ENCODE results near the gene ELOVL1.

The ELOVL1 gene

DNA sequence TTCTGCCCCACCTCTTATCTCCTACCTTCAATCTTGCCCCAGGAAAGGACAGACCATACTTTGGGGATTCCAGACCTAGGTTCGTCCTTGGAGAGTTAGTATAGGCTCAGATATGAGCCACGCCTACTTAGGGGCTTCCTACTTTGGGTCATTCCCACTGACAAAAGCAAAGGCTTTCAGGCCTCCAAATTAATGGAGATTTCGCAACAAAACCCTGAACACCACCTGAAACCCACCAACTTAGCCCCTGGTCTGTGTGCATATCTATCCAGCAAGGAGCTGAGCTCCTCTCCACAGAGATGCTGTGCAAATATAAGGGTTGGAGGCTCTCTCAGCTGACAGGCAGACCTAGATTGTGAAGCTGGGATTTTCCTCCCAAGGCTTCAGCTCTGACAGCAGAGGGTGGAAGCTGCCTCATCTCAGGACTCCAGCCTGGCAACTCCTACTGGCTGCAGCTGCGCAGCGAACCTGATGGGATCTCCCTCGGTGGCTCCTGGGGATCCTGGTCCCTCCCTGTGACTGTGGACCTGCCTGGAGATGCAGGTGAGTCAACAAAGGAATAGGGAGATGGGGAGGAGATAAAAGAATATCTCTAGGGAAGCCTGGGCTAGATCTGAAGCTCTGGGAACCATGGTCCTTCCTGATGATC is 28.1 kb downstream of the ELOVL1 start:
- ATAC-seq (ENCODE audit: low read depth) = no peak
- Mint-ChIP-seq H3K27ac (no peak overlapping the region), H3K27me3 (peaks cover 5% of the 10 kb centered on the region), H3K36me3 (peaks cover 5% of the 10 kb centered on the region), H3K4me1 (no peaks in the 10 kb centered on the region), H3K9me3 (no peaks in the 10 kb centered on the region), H3K4me3 (no peak overlapping the region)
- DNase-seq (ENCODE audit: low spot score in 2 of 2) = no peak

DNA sequence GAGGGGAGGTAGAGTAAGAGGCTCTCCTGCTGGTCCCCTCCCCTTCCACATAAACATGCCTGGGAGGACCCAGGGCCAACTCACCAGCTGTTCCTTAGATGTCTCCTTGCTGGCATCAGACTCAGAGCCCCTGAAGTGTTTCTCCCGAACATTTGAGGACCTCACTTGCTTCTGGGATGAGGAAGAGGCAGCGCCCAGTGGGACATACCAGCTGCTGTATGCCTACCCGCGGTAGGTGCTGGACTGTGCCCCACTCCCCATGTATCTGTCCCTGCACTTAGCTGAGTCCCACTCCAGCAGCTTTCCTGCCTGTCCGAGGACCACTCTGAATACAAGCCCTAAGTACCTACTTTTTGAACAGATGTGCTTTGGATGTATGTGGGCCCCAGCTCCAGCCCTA is 29.8 kb downstream of the ELOVL1 start:
- no peaks in the 10 kb centered on the region for H3K9me3 Mint-ChIP-seq
- peaks cover 2% of the 10 kb centered on the region for H3K27me3 Mint-ChIP-seq
- peaks cover 2% of the 10 kb centered on the region for H3K36me3 Mint-ChIP-seq
- H3K27ac Mint-ChIP-seq = no peak overlapping the region
- H3K4me3 Mint-ChIP-seq = no peak overlapping the region
- no peak for DNase-seq (ENCODE audit: low spot score in 2 of 2)
- no peaks in the 10 kb centered on the region for H3K4me1 Mint-ChIP-seq
- ATAC-seq (ENCODE audit: low read depth) = no peak

DNA sequence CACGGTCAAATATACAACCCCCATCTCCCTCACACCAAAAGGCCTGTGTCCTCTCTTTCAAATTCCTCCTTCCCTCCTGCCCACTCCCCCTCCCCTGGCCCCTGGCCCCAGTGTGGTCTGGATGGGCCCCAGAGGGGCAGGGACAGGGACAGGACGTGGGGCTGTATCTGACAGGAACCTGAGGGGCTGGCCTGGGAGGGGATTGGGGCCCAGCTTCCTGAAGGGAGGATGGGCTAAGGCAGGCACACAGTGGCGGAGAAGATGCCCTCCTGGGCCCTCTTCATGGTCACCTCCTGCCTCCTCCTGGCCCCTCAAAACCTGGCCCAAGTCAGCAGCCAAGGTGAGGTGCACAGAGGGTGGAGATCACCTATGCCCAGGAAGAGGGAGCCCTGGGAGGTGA is 30.2 kb downstream of the ELOVL1 start, which contains the start of gene MPL:
MPL (plus strand) TSS at position 231 of the 400 bp plus-strand sequence; CDS start at position 262, 31 bp downstream.
- Mint-ChIP-seq H3K27ac (no peak within 1 kb of the TSS), H3K4me1 (no peaks in the 10 kb centered on the region), H3K27me3 (peaks cover 2% of the 10 kb centered on the region), H3K4me3 (no peak within 1 kb of the TSS), H3K9me3 (no peaks in the 10 kb centered on the region), H3K36me3 (peaks cover 2% of the 10 kb centered on the region)
- DNase-seq (ENCODE audit: low spot score in 2 of 2) (no peak), ATAC-seq (ENCODE audit: low read depth) (no peak)

DNA sequence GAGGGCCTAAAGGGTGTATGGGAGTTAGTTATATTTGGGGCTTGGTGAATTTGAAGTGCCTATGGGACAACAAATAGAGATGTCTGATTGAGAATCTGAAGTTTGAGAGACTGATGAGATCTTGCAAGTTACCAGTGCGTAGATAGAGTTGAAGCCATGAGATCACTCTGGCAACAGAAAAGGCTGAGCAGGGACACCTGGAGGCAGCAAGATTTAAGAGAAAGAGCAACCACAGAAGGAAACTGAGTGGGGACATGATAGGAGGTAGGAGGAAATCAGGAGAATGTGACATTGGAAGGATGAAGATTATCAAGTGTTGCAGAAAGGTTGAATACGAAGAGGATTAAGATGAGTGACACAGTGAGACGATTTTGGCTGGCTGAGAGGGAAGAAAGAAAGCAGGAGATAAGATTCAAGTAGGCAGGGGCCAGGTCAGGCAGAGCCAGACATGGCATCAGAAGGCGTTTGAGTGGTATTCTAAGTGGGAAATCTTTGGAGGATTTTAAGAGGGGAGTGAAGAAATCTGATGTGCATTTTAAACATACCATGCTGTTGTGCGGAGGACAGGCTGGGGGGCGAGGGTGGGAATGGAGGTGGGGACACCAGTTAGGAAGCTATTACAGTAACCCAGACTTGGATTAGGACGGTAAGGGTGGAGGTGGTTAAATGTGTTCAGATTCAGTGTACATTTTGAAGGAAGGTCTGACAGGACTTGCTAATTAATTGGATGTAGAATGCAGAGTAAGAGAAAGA is 33.2 kb downstream of the ELOVL1 start:
- ATAC-seq (ENCODE audit: low read depth) = no peak
- Mint-ChIP-seq H3K27ac (no peak overlapping the region), H3K4me1 (no peaks in the 10 kb centered on the region), H3K27me3 (peaks cover 2% of the 10 kb centered on the region), H3K36me3 (no peaks in the 10 kb centered on the region), H3K9me3 (no peaks in the 10 kb centered on the region), H3K4me3 (no peak overlapping the region)
- DNase-seq (ENCODE audit: low spot score in 2 of 2) = no peak

DNA sequence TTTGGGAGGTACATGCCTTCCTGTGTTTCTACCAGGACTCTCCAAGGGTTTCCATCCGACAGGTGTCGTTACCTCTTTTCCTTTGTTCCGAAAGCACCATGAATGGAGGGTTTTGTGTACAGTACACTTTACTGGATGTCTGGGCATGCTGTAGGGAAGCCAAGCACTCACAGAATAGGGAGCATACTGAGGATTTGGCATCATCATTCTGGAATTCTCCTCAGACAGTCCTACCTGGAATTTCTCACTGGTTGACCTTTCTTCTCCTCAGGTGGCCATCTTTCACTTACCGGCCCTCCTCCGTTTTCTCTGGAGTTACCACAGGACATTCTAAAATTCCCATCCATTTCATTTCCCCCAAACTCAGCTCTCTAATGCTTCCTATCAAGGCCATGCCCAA is 36.1 kb downstream of the ELOVL1 start:
- no peak overlapping the region for H3K4me3 Mint-ChIP-seq

DNA sequence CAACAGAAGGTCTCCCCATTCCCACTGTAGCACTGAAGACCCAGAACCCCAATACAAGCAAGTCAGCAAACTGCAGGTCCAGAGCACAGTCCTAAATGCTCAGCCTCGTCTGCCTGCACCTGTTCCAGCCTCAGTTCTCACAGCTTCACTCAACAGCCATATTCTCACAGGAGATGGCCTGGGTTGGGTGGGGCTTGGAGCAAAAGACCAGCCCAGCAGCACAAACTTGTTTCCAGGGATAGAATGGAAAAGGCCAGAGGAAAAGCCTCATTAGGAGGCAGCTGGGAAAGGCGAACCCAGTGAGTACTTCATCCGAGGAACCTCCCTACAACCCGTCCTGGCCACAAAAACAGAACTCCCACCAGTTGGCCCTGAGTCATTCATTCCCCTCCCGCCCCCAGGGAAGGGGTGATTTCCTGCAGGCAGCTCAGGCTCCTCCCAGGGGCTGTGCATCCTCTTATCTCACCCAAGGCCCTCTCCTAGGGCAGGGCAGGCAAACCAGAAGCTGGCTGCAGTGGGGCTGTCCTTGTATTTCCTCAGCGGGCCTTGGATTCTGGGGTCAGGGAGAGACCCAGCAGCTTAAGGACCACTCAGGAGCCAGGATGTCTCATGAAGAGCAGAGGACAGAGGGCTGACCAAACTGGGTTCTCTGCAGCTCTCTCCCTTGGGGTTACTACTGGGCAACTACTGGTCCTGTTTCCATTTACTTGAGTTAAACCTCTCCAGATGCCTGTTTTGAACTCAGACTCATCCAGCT is 37.6 kb downstream of the ELOVL1 start:
- DNase-seq (ENCODE audit: low spot score in 2 of 2) = no peak
- H3K27ac Mint-ChIP-seq = no peak overlapping the region
- no peak overlapping the region for H3K4me3 Mint-ChIP-seq
- H3K36me3 Mint-ChIP-seq = peaks cover 4% of the 10 kb centered on the region
- no peaks in the 10 kb centered on the region for H3K27me3 Mint-ChIP-seq
- ATAC-seq (ENCODE audit: low read depth) = no peak
- peaks cover 4% of the 10 kb centered on the region for H3K9me3 Mint-ChIP-seq
- no peaks in the 10 kb centered on the region for H3K4me1 Mint-ChIP-seq

More for the DNA sequence above, 36.1 kb downstream of the ELOVL1 start:
- no peak for ATAC-seq (ENCODE audit: low read depth)
- H3K4me1 Mint-ChIP-seq = no peaks in the 10 kb centered on the region
- peaks cover 3% of the 10 kb centered on the region for H3K36me3 Mint-ChIP-seq
- H3K27ac Mint-ChIP-seq = no peak overlapping the region
- DNase-seq (ENCODE audit: low spot score in 2 of 2) = no peak
- H3K27me3 Mint-ChIP-seq = no peaks in the 10 kb centered on the region
- H3K9me3 Mint-ChIP-seq = peaks cover 2% of the 10 kb centered on the region

DNA sequence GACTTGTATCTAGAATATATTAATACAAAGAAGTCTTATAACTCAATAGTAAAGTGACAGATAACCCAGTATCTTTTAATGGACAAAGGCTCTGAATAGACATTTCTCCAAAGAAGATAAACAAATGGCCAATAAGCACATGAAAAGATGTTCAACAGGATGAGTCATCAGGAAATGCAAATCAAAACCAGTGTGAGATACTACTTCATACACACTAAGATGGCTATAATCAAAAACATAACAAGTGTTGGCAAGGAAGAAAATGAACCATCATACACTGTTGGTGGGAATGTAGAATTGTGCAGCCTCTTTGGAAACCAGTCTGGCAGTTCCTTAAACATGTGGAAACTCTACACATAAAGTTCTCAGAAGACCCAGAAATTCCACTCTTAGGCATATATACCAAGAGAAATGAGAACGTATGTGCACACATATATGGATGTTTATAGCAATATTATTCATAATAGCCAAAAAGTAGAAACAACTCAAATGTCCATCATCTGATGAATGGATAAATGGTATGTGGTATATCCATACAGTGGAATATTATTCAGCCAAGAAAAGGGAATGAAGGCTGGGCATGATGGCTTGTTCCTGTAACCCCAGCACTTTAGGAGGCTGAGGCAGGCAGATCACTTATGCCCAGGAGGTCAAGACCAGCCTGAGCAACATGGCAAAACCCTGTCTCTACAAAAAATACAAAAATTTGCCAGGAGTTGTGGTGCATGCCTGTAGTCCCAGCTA is 40.1 kb downstream of the ELOVL1 start:
- DNase-seq (ENCODE audit: low spot score in 2 of 2) (no peak), ATAC-seq (ENCODE audit: low read depth) (no peak)
- no peaks in the 10 kb centered on the region for H3K4me1 Mint-ChIP-seq
- no peaks in the 10 kb centered on the region for H3K27me3 Mint-ChIP-seq
- H3K36me3 Mint-ChIP-seq = peaks cover 9% of the 10 kb centered on the region
- H3K9me3 Mint-ChIP-seq = peaks cover 7% of the 10 kb centered on the region
- no peak overlapping the region for H3K4me3 Mint-ChIP-seq
- no peak overlapping the region for H3K27ac Mint-ChIP-seq

DNA sequence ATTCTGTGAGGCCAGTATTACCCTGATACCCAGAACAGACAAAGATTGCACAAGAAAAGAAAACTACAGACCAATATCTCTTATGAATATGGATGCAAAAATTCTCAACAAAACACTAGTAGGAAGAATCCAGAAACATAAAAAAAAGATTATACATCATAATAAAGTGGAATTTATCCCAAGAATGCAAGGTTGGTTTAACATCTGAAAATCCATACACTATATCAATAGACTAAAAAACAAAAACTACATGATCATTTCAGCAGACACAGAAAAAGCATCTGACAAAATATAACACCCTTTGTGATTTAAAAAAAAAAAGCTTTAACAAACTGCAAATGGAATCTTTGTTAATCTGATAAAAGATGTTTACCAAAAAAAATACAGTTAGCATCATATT is 42.4 kb downstream of the ELOVL1 start:
- no peak for ATAC-seq (ENCODE audit: low read depth)

DNA sequence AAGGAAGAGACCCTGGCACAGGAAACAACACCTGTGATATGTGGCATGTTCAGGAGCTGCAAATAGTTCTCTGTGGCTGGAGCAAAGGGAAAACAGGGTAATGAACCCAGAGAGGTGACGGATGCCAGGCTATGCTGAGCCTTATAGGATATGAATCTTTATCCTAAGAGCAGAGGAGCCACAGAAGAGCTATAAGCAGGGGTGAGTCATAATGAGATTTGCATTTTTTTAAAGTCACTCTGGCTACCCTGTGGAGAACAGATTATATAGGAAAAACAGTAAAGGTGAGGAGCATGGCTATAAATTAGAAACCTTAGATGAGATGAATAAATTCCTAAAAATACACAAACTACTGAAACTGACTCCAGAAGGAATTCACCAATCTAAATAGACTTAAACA is 43.0 kb downstream of the ELOVL1 start:
- Mint-ChIP-seq H3K36me3 (peaks cover 9% of the 10 kb centered on the region), H3K27ac (no peak overlapping the region), H3K9me3 (peaks cover 7% of the 10 kb centered on the region), H3K4me3 (no peak overlapping the region), H3K4me1 (no peaks in the 10 kb centered on the region), H3K27me3 (no peaks in the 10 kb centered on the region)
- ATAC-seq (ENCODE audit: low read depth) = no peak
- no peak for DNase-seq (ENCODE audit: low spot score in 2 of 2)

More for the DNA sequence above, 42.4 kb downstream of the ELOVL1 start:
- H3K4me3 Mint-ChIP-seq = no peak overlapping the region
- no peak for DNase-seq (ENCODE audit: low spot score in 2 of 2)
- peaks cover 7% of the 10 kb centered on the region for H3K9me3 Mint-ChIP-seq
- no peak overlapping the region for H3K27ac Mint-ChIP-seq
- H3K4me1 Mint-ChIP-seq = no peaks in the 10 kb centered on the region
- H3K27me3 Mint-ChIP-seq = no peaks in the 10 kb centered on the region
- H3K36me3 Mint-ChIP-seq = peaks cover 9% of the 10 kb centered on the region

DNA sequence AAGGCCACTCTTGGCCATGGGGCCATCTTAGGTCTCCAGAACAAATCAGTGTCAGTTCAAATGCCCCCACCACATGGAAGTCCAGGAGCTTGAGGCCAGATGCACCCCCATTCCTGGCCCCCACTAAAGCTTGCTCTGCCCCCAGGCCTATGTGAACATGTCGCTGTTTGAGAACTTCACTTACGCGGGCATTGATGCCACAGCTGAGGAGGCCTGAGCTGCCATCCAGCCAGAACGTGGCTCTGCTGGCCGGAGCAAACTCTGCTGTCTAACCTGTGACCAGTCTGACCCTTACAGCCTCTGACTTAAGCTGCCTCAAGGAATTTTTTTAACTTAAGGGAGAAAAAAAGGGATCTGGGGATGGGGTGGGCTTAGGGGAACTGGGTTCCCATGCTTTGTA is 45.3 kb downstream of the ELOVL1 start:
- Mint-ChIP-seq H3K4me1 (no peaks in the 10 kb centered on the region), H3K27me3 (no peaks in the 10 kb centered on the region), H3K9me3 (peaks cover 5% of the 10 kb centered on the region), H3K36me3 (peaks cover 6% of the 10 kb centered on the region), H3K4me3 (no peak overlapping the region), H3K27ac (no peak overlapping the region)
- DNase-seq (ENCODE audit: low spot score in 2 of 2) = no peak
- no peak for ATAC-seq (ENCODE audit: low read depth)

DNA sequence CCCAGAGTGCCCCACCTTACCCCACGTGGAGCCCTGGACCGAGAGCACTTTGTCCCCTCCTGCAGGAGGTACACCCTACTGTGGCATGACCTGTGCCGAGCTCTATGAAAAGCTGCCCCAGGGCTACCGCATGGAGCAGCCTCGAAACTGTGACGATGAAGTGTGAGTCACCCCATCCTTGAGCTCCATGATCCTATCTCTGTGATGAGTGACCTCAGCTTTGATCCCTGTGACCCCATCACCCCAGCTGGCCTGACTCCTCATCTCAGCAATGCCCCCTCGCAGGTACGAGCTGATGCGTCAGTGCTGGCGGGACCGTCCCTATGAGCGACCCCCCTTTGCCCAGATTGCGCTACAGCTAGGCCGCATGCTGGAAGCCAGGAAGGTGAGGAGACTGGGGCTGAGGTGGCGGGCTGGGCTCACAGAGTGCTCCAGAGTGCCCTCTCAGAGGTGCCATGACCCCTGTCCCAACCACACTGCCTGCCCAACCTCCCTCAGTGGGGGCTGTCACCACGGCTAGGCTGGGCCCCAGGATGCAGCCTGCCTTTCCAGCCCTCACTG is 46.4 kb downstream of the ELOVL1 start:
- H3K27ac Mint-ChIP-seq = no peak overlapping the region
- H3K4me3 Mint-ChIP-seq = no peak overlapping the region
- DNase-seq (ENCODE audit: low spot score in 2 of 2) (no peak), ATAC-seq (ENCODE audit: low read depth) (no peak)
- peaks cover 6% of the 10 kb centered on the region for H3K36me3 Mint-ChIP-seq
- H3K4me1 Mint-ChIP-seq = no peaks in the 10 kb centered on the region
- peaks cover 5% of the 10 kb centered on the region for H3K9me3 Mint-ChIP-seq
- no peaks in the 10 kb centered on the region for H3K27me3 Mint-ChIP-seq

DNA sequence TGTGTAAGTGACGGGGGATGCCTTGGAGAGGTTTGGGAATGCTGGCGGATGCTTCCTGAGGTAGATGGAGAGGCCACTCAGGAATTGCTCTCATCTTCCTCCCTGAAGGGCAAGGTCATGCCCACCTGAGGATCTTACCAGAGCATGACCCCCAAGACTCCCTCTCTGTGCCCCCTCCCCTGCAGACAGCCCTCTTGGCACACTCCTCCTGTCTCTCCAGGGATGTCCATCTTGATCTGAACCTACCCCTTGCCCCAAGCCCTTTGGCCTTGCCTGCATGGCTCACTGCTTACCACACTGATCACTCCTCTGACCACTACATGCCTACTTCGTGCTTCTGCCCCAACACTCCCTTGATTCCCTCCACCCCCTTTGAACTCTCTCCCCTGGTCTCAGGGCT is 48.0 kb downstream of the ELOVL1 start:
- H3K36me3 Mint-ChIP-seq = peaks cover 3% of the 10 kb centered on the region
- no peak for ATAC-seq (ENCODE audit: low read depth)
- H3K4me1 Mint-ChIP-seq = no peaks in the 10 kb centered on the region
- no peaks in the 10 kb centered on the region for H3K27me3 Mint-ChIP-seq
- H3K4me3 Mint-ChIP-seq = no peak overlapping the region
- no peak overlapping the region for H3K27ac Mint-ChIP-seq
- H3K9me3 Mint-ChIP-seq = peaks cover 2% of the 10 kb centered on the region
- no peak for DNase-seq (ENCODE audit: low spot score in 2 of 2)

DNA sequence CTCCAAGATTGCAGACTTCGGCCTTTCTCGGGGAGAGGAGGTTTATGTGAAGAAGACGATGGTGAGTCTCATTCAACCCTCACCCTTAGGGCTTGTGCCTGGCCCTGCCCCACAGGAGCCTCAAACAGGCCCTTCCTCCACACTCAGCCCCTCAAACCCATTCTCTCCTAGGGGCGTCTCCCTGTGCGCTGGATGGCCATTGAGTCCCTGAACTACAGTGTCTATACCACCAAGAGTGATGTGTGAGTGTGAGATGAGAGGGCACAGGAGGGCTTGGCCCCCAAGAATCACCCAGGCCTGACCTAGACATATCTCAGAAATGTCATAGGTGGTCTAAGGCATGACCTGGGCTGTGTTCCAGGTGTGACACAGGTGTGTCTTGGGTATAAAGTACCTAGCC is 48.5 kb downstream of the ELOVL1 start:
- DNase-seq (ENCODE audit: low spot score in 2 of 2) (no peak), ATAC-seq (ENCODE audit: low read depth) (no peak)
- no peak overlapping the region for H3K27ac Mint-ChIP-seq
- no peaks in the 10 kb centered on the region for H3K36me3 Mint-ChIP-seq
- H3K4me1 Mint-ChIP-seq = no peaks in the 10 kb centered on the region
- H3K4me3 Mint-ChIP-seq = no peak overlapping the region
- H3K27me3 Mint-ChIP-seq = no peaks in the 10 kb centered on the region
- H3K9me3 Mint-ChIP-seq = no peaks in the 10 kb centered on the region

Measured in memory B cell (primary cell).